HCT116 (cell line): ENCODE results near the gene SDK2.

Experiments
- CEBPB ChIP-seq: IDR thresholded peaks from 2 replicates; pipeline ENCODE4 v1.6.1; 2012; ENCODE audit warnings: low read depth
- EZH2 ChIP-seq: fragments of 200-600 bp; sonication (generic); IDR thresholded peaks from 2 replicates; pipeline ENCODE4 v1.6.1; 2017; ENCODE audit warnings: antibody characterized with exemption, mixed run types
- EZH2phosphoT487 ChIP-seq: fragments of 200-600 bp; IDR thresholded peaks from 2 replicates; pipeline ENCODE4 v1.6.1; 2018; ENCODE audit warnings: antibody characterized with exemption, borderline replicate concordance
- POLR2A ChIP-seq: IDR thresholded peaks from 2 replicates; pipeline ENCODE4 v1.7.0; 2011; ENCODE audit warnings: borderline replicate concordance; ENCODE audit not compliant: insufficient read depth, insufficient read length; ENCODE audit errors: extremely low read depth
- POLR2AphosphoS5 ChIP-seq: IDR thresholded peaks from 2 replicates; pipeline ENCODE4 v1.6.1; 2011; ENCODE audit warnings: mild to moderate bottlenecking, low read depth, low read length, moderate library complexity
- RAD21 ChIP-seq: IDR thresholded peaks from 2 replicates; pipeline ENCODE4 v1.6.1; 2012; ENCODE audit warnings: low read depth, mild to moderate bottlenecking
- SIN3A ChIP-seq: IDR thresholded peaks from 2 replicates; pipeline ENCODE4 v1.6.1; 2012; ENCODE audit warnings: low read depth
- TCF7L2 ChIP-seq: IDR thresholded peaks from 2 replicates; pipeline ENCODE4 v1.7.0; 2011; ENCODE audit warnings: borderline replicate concordance, inconsistent platforms; ENCODE audit not compliant: insufficient read depth, insufficient read length; ENCODE audit errors: extremely low read depth
- YY1 ChIP-seq: IDR thresholded peaks from 2 replicates; pipeline ENCODE4 v1.6.1; 2011; ENCODE audit warnings: low read length, low read depth, moderate library complexity, mild to moderate bottlenecking; ENCODE audit not compliant: insufficient replicate concordance; ENCODE audit errors: extremely low read depth
- ZFX ChIP-seq: fragments of 450-650 bp; IDR thresholded peaks from 2 replicates; pipeline ENCODE4 v1.6.1; 2017
- TF ChIP-seq, protein P1 (sequence below), 3 experiments: fragments of 200-600 bp in 1 of 3; sonication (generic) in 1 of 3; IDR thresholded peaks in 2 of 3; conservative IDR thresholded peaks in 1 of 3; 2 replicates each; pipeline ENCODE4 v1.5.1; 2012 to 2017; ENCODE audit warnings: low read depth in 2 of 3, low read length in 2 of 3, antibody characterized with exemption in 1 of 3, borderline replicate concordance in 1 of 3, control low read depth in 1 of 3, mild to moderate bottlenecking in 1 of 3, mixed read lengths in 1 of 3, mixed run types in 1 of 3, moderate library complexity in 1 of 3; ENCODE audit not compliant: insufficient read depth in 1 of 3

DNA sequence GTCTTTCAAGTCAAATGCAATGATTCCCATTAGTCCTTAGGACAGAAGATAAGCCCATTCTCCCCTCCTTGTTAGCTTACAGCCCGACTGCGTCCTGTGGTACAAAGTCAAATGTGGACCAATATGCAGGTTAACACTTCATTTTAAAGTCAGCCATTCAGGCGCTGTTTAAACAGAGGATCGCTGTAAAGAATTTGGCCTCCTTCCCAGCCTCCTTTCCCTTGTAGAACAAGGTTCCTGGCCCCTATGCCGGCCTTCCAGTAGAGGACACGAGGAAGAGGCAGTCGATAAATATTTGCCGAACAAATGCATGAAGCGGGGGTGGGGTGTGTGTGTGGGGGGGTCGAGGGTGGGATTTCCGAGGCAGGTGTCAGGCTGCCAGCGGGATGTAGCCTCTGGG, 4.3 kb downstream of the SDK2 start:
- TF ChIP-seq, protein P1, sequence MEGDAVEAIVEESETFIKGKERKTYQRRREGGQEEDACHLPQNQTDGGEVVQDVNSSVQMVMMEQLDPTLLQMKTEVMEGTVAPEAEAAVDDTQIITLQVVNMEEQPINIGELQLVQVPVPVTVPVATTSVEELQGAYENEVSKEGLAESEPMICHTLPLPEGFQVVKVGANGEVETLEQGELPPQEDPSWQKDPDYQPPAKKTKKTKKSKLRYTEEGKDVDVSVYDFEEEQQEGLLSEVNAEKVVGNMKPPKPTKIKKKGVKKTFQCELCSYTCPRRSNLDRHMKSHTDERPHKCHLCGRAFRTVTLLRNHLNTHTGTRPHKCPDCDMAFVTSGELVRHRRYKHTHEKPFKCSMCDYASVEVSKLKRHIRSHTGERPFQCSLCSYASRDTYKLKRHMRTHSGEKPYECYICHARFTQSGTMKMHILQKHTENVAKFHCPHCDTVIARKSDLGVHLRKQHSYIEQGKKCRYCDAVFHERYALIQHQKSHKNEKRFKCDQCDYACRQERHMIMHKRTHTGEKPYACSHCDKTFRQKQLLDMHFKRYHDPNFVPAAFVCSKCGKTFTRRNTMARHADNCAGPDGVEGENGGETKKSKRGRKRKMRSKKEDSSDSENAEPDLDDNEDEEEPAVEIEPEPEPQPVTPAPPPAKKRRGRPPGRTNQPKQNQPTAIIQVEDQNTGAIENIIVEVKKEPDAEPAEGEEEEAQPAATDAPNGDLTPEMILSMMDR (IDR thresholded peaks at IDR 0.05 in 2 of 3, conservative IDR thresholded peaks at IDR 0.05 in 1 of 3; ENCODE audit: borderline replicate concordance in 1 of 3, insufficient read depth in 1 of 3, low read depth in 2 of 3, low read length in 2 of 3): no peak
- TF ChIP-seq YY1 (no peak), EZH2 (no peak), CEBPB (no peak), POLR2A (no peak), EZH2phosphoT487 (no peak), POLR2AphosphoS5 (no peak), ZFX (no peak), TCF7L2 (no peak), SIN3A (no peak), RAD21 (no peak)
